Activated CD8-positive, alpha-beta T cell treated with anti-CD3 and anti-CD28 coated beads for 36 hours (primary cell): ENCODE data around the gene CDH23. TPM values are rescaled to one million over a fixed set of nuclear protein-coding genes. Genes with fewer than 3 reads are reported as not detected.

Experiments
- ATAC-seq: fragments of 200-7000 bp; cut with Tn5 transposase; one replicate; pipeline ENCODE4 v1.10.0; 2021; ENCODE audit warnings: mild to moderate bottlenecking, moderate library complexity
- CTCF ChIA-PET: fragments of 350-600 bp; sonication (Branson Sonifier 250); formaldehyde crosslinking; loops from one replicate; lab custom pipeline; 2021; ENCODE audit warnings: antibody characterized with exemption; lab: Charles Lee
- POLR2A ChIA-PET: fragments of 350-600 bp; sonication (Branson Sonifier 250); formaldehyde crosslinking; loops from one replicate; lab custom pipeline; 2021; ENCODE audit warnings: antibody characterized with exemption; lab: Charles Lee
- DNase-seq: peaks from one replicate; pipeline ENCODE4 v3.0.0-alpha.2; 2020
- H3K27ac Mint-ChIP-seq: one replicate; pipeline ENCODE4 v1.8.0; 2021; ENCODE audit warnings: mild to moderate bottlenecking, mixed read lengths
- H3K27me3 Mint-ChIP-seq: one replicate; pipeline ENCODE4 v1.8.0; 2021; ENCODE audit warnings: mixed read lengths
- H3K36me3 Mint-ChIP-seq: one replicate; pipeline ENCODE4 v1.8.0; 2021; ENCODE audit warnings: low read depth, mixed read lengths
- H3K4me1 Mint-ChIP-seq: one replicate; pipeline ENCODE4 v1.8.0; 2021; ENCODE audit warnings: low read depth, mixed read lengths
- H3K4me3 Mint-ChIP-seq: one replicate; pipeline ENCODE4 v1.8.0; 2021; ENCODE audit warnings: mild to moderate bottlenecking, moderate library complexity, mixed read lengths
- H3K9me3 Mint-ChIP-seq: one replicate; pipeline ENCODE4 v1.8.0; 2021; ENCODE audit warnings: mixed read lengths
- CTCF ChIP-seq: fragments of 200-600 bp; IDR thresholded peaks from one replicate; pipeline ENCODE4 v1.8.0; 2022; ENCODE audit warnings: antibody characterized with exemption, mild to moderate bottlenecking
- intact Hi-C: fragments of 100-400 bp; cut with micrococcal nuclease; formaldehyde crosslinking; loops from one replicate; pipeline ENCODE4 v1.10.0; 2022
- total RNA-seq, 2 experiments: library from RNA; stranded (reverse); gene quantifications; one replicate each; pipeline ENCODE4 v1.2.3, GENCODE V29; 2021

Gene CDH23
- total RNA-seq, 2 experiments from 2014 or later: 2.4 to 2.7 TPM

- Mint-ChIP-seq H3K4me3 (no peak overlapping the region), H3K9me3 (no peaks in the 10 kb centered on the region), H3K27me3 (no peaks in the 10 kb centered on the region), H3K27ac (no peak overlapping the region), H3K36me3 (no peaks in the 10 kb centered on the region), H3K4me1 (no peaks in the 10 kb centered on the region)
- intact Hi-C loops: no loop called here
- POLR2A ChIA-PET: interaction anchor here (1.0 kb wide), 1 partner anchor 11 kb away, joined by 3 read pairs; no protein-coding TSS in a partner anchor
- CTCF ChIA-PET: interaction anchor here (1.3 to 1.5 kb wide), 2 partner anchors 10 to 21 kb away, joined by 4 read pairs; no protein-coding TSS in a partner anchor
- ATAC-seq (no peak), DNase-seq (no peak)
- no peak for TF ChIP-seq CTCF
Observed at GRCh38 chr10:71675295-71675970, 278.7 kb downstream of the CDH23 start.

GRCh38 chr10:71677261-71677660, 280.5 kb downstream of the CDH23 start:
- no peaks in the 10 kb centered on the region for H3K27me3 Mint-ChIP-seq
- intact Hi-C loops: no loop called here
- H3K4me1 Mint-ChIP-seq: no peaks in the 10 kb centered on the region
- H3K27ac Mint-ChIP-seq: no peak overlapping the region
- no peak for TF ChIP-seq CTCF
- H3K4me3 Mint-ChIP-seq: no peak overlapping the region
- POLR2A ChIA-PET: interaction anchor here (0.7 to 1.2 kb wide), 2 partner anchors 31 to 197 kb away, joined by 3 read pairs; no protein-coding TSS in a partner anchor
- ATAC-seq: no peak
- no peaks in the 10 kb centered on the region for H3K36me3 Mint-ChIP-seq
- H3K9me3 Mint-ChIP-seq: no peaks in the 10 kb centered on the region
- no peak for DNase-seq
- CTCF ChIA-PET: interaction anchor here (1.4 kb wide), 1 partner anchor 107 kb away, joined by 7 read pairs; no protein-coding TSS in a partner anchor

GRCh38 chr10:71678057-71678805, 281.5 kb downstream of the CDH23 start:
- ATAC-seq (no peak), DNase-seq (no peak)
- intact Hi-C loops: no loop called here
- ChIA-PET CTCF (interaction anchor here (1.8 kb wide), 1 partner anchor 30 kb away, joined by 5 read pairs; no protein-coding TSS in a partner anchor), POLR2A (interaction anchor here (1.2 kb wide), 1 partner anchor 30 kb away, joined by 3 read pairs; no protein-coding TSS in a partner anchor)
- no peaks in the 10 kb centered on the region for H3K4me1 Mint-ChIP-seq
- no peak overlapping the region for H3K4me3 Mint-ChIP-seq
- H3K27me3 Mint-ChIP-seq: no peaks in the 10 kb centered on the region
- no peak overlapping the region for H3K27ac Mint-ChIP-seq
- H3K36me3 Mint-ChIP-seq: no peaks in the 10 kb centered on the region
- no peak for TF ChIP-seq CTCF
- no peaks in the 10 kb centered on the region for H3K9me3 Mint-ChIP-seq

GRCh38 chr10:71679425-71679824, 282.7 kb downstream of the CDH23 start:
- no peaks in the 10 kb centered on the region for H3K36me3 Mint-ChIP-seq
- ChIA-PET CTCF (interaction anchor here (0.7 to 1.8 kb wide), 4 partner anchors 17 to 754 kb away, joined by 3 to 5 read pairs (median 4); no protein-coding TSS in a partner anchor), POLR2A (interaction anchor here (0.6 kb wide), 1 partner anchor 772 kb away, joined by 3 read pairs; no protein-coding TSS in a partner anchor)
- no peak overlapping the region for H3K4me3 Mint-ChIP-seq
- H3K27me3 Mint-ChIP-seq: no peaks in the 10 kb centered on the region
- ATAC-seq (no peak), DNase-seq (no peak)
- no peak for TF ChIP-seq CTCF
- H3K9me3 Mint-ChIP-seq: no peaks in the 10 kb centered on the region
- peaks cover 4% of the 10 kb centered on the region for H3K4me1 Mint-ChIP-seq
- intact Hi-C loops: no loop called here
- no peak overlapping the region for H3K27ac Mint-ChIP-seq
